ENCODE measurements around the gene SRRM1.

The SRRM1 gene

DNA sequence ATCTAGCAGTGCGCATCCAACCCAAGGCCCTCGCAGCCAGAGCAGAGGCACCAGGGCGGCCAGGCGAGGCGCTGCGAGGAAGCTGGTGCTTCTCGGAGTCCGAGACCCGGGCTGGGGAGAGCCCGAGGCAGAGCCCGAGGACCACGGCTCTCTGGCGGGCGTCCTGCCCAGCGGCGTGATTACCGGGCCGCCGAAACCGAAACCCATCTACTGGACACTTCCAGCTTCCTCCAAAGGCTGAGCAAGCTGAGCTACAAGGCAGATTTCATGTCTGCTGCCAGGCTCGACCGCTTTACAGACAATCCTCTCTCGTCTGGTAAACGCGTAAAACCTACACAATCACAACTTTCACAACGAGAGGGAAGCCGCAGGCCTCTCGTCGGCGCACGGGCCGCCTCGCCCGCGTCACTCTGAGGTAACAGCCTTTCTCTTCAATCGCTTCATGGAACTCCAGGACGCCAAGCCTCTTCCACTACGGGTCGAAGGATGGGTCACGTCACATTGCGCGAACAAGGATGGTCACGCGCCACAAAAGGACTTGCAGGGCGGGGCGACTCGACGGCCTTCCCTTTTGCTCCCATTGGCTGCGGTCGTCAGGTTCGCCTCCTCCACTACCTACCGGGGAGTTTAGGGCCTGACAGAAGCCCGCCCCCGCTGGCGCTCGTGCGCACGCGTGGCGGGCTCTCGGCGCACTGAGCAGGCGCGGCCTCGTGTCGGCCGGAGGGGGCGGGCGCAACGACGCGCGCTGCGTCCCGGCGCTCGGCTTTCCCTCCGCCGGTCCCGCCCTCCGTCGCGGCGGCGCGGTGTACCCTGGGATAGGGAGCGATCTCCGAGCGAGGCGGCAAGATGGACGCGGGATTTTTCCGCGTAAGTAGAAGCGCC lies at the start of gene SRRM1:
Gene SRRM1 (plus strand): TSS at position 822 of the 882 bp plus-strand sequence. CDS start 25 bp downstream, at position 847.
- peak; percentile 99 for DNase-seq

- DNase-seq, result no peak
These were observed 48.8 kb upstream of the SRRM1 start for GRCh38 chr1:24594328-24594598.

DNA sequence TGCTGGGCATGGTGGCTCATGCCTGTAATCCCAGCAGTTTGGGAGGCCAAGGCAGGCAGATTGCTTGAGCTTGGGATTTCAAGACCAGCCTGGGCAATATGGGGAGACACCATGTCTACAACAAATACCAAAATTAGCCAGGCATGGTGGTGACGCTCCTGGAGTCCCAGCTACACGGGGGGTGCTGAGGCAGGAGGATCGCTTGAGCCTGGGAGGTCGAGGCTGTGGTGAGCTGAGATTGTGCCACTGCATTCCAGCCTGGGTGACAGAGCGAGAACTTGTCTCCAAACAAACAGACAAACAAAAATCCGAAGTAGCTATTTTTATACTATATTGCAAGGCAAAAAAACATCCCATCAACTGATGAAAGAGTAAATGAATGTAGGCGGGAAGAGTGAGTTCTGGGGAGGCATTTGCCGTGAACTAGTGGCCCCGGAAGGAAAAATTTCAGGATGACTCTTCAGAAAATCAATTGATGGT lies 46.7 kb upstream of the SRRM1 start:
- no peak for DNase-seq

DNA sequence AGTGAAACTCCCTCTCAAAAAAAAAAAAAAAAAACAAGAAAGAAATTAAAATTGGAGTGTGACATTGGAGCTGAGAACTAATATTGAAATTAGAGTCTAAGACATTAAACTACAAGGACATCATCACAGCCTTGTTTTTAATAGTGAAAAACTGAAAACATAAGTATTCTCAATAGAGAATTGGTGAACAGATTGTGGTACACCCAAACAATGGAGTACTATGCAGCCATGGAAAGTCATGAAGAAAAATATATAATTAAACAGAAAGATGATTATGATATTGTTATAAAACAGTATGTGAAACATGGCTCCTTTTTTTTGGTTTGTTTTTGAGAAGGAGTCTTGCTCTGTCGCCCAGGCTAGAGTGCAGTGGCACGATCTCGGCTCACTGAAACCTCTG lies 43.8 kb upstream of the SRRM1 start:
- no peak for DNase-seq

DNA sequence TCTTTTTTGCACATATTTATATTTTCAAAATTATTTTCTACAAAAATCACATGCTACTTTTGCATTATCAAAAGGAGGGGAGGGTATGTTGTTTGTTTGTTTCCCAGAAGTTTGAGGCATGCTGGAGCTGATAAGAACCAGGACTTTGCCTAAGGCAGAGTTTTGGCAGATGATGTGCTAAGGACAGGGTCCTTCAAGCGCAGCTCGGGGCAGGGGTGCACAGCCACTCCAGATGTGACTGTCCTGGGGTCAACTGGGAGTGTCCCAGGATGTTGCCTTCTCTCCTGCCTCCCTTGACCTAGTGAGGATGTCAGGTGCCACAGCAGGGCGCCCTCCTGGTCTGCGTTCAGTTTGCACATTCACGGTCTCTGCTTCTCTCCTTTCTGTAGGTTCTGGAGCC lies 42.6 kb upstream of the SRRM1 start:
- DNase-seq, result no peak

GRCh38 chr1:24605534-24606295 lies 37.4 kb upstream of the SRRM1 start:
- DNase-seq, result no peak

GRCh38 chr1:24606296-24606605 lies 36.9 kb upstream of the SRRM1 start:
- DNase-seq, result no peak

- DNase-seq, result no peak
These were observed 36.5 kb upstream of the SRRM1 start for GRCh38 chr1:24606621-24607020.

DNA sequence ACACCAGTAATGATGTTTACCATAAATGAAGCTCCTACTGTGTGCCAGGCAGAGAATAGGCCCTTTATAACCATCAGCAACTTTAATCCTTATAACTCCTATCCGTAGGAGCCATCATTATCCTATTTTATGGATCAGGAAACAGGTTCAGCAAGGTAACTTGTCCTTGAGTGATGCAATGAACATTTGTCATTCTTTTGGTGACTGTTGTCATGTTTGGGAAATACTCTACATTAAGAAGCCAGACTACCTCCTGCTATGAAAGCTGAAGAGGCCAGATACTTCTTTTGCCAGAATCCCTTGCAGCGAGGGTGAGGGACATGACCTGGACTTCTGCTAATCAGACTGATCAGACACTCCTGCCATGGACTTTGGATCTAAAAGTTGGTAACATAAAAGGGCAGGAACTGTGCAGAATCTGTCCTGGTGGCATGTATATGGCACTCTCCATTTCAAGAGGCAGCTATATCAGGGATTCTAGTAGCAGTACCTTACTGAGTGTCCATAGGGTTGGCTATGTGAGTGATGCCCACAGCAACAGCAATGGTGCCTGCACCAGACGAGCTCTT lies 33.1 kb upstream of the SRRM1 start:
- DNase-seq, result no peak

DNA sequence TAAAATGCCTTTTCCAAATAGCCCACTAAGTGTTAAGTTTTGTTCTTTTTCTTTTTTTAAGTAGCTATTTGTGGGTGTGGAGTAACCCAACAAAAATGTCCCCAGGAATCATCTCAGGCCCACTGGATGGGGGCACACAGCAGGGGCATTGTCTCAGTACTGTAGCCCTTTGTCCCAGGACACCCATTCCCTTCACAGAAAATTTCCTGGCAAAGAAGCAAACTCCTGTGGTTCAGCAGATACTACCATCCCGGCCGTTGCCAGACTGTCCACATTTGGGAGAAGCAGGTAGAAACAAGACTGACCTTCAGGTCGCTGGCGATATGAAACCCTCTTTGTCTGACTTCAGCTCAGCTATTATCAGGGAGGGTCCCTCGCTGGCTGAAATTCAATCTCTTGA lies 23.7 kb upstream of the SRRM1 start:
- no peak for DNase-seq

GRCh38 chr1:24620678-24621077 lies 22.4 kb upstream of the SRRM1 start:
- DNase-seq, result no peak

- DNase-seq, result no peak
These were observed 22.0 kb upstream of the SRRM1 start for GRCh38 chr1:24621121-24621520.

DNA sequence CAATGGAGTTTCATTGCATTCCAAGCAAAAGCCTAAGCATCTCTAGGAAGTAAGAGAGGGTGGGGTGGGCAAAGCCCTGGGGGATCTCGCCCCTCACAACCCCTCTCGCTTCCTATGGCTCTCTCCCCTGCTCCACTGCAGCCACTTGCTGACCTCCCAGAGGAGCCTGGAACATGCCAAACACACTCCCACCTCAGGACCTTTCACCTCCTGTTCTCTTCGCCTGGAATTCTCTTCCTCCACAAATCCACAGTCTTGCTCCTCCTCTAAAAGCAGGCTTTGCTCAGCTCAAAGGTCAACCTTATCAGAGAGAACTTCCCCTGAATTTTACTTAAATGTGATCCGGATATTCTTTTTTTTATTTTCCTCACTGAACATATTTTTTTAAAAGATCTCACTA lies 20.9 kb upstream of the SRRM1 start:
- DNase-seq, result no peak

GRCh38 chr1:24632832-24633175 lies 10.3 kb upstream of the SRRM1 start:
- DNase-seq, result no peak

DNA sequence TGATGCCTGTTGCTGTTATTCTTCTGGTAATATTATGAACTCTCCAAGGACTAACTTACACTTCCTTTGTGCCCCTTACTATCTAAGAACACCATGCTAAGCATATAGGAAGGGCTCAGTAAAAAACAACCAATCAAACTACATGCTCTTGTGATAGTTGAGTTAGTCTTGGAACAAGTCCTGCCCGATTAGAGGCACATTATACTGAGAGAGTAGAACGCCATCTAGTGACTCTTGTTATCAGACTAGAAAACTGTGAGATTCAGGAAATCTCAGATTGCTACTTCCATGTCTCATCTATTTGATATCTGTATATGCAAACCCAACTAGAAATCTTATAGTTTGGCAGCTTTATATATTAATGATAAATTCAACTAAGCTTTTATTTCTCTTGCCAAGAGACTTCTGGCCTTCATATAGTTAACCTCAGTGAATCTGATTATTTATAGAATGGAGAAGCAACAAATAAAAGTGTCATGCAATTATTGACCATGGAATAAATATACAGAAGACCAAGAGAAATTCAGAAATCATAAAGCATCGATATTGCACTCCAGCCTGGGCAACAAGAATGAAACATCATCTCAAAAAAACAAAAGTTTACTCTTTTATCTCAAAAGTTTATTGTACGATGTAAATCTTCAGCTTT lies 7.8 kb upstream of the SRRM1 start:
- DNase-seq, result peak; percentile 70

DNA sequence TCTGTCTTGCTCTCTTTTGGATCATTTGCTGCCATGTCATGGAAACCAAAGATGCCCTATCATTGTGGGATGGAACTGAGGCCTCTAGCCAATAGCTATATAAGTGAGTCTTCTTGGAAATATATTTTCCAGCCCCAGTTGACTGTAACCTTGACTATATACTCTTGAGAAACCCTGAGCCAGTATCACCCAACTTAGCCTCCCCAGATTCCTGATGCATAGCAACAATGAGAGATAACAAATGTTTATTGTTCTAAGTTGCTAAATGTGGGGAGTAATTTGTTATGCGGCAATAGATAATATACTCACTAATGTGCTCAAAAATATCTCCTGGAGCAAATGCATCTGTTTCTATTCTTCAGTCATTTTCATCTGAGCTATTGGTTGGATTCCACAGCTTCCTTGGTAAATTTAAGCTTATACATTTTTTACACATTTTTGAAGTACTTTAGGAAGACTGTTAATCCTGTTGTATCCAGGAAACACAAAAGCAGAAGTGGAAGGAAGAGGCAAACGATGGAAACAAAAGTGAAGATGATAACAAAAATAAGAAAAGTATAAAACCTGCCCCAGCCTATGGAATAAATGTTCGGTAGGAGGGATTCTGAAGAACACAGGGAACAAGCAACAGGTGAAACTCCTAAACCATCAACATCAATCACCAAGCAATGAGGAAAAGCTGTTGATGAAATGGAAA lies 6.3 kb upstream of the SRRM1 start:
- no peak for DNase-seq

GRCh38 chr1:24639094-24639493 lies 4.0 kb upstream of the SRRM1 start:
- DNase-seq, result no peak

- peak; percentile 67 for DNase-seq
These were observed 3.2 kb upstream of the SRRM1 start for GRCh38 chr1:24639881-24640280.

- no peak for DNase-seq
These were observed 2.8 kb upstream of the SRRM1 start for GRCh38 chr1:24640288-24640687.

GRCh38 chr1:24641646-24642151 lies 1.4 kb upstream of the SRRM1 start:
- no peak for DNase-seq

DNA sequence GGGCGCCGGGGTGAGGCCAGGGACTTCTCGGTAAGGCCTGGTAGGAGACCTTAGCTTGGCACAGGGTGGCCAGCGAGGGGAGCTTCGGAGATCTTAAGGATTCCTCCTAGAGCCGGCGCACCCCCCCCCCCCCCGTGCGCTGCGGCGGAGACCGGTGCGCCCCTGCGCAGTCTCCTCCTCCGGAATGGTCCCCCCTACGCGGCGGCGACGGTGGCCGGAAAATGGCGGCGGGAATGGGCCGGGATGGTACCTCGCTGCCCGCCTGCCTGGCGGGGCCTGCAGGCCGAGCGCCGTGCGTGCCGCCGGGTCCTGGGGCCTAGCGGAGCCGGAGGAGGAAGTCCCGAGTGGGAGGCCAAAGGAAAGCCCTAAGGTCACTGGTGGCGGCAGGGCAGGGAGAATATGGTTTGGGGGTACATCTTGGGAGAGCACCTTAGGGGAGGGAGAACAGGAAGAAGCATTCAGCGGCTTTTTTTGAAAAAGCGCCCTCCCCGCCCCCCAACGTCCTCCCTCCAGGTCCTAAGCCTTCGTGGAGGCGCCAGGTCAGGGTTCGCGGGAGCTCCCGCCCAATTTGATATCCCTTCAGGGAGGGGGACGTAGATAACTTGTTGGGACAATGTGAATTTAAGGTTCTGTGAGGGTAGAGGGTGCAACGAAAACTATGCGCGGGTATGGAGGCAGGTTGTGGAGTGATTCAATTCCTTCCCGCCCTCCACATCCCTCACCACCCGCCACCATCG lies 429 bp downstream of the SRRM1 start:
- DNase-seq, result no peak

- no peak for DNase-seq
These were observed 940 bp downstream of the SRRM1 start for GRCh38 chr1:24644100-24644384.

Measured in DMS153 (cell line).